ENCODE data around the gene CENPB. TPM values are rescaled to one million over a fixed set of nuclear protein-coding genes. Genes with fewer than 3 reads are reported as not detected.

The CENPB gene
- total RNA-seq, 1 donor: 87.7 TPM

- no peak for DNase-seq (ENCODE audit: low read depth)
- TF ChIP-seq CTCF (IDR thresholded peaks at IDR 0.05; ENCODE audit: insufficient read depth, low read depth, low read length): no peak
- no peak overlapping the region for H3K4me3 ChIP-seq (ENCODE audit: low read depth, low read length)
Measured at GRCh38 chr20:3801299-3801698, 14.8 kb upstream of the CENPB start.

GRCh38 chr20:3800878-3801260 lies 14.3 kb upstream of the CENPB start:
- TF ChIP-seq CTCF (IDR thresholded peaks at IDR 0.05; ENCODE audit: insufficient read depth, low read depth, low read length): no peak
- no peak for DNase-seq (ENCODE audit: low read depth)
- no peak overlapping the region for H3K4me3 ChIP-seq (ENCODE audit: low read depth, low read length)

DNA sequence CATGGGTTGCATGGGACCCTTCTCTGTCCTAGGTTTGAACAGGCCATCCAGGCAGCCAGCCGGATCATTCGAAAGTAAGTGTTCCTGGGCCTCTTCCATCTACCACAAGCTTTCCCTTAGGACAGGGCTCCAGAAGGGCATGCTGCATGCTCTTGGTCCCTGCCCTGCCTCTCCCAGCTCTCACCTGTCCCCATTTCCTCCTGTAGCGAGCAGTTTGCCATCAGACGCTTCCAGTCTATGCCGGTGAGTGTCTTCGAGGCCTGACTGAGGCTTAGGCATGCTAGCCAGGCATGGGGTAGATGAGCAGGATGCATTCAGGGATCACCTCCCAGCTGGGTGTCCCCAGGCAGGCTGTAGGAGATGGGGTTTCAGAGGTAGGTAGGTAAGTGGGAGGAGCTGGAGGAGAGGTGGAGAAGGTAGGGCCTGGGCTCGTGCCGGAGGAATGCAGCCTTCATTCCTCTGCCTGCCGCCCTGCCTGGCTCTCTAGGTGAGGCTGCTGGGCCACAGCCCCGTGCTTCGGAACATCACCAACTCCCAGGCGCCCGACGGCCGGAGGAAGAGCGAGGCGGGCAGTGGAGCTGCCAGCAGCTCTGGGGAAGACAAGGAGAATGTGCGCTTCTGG lies 13.8 kb upstream of the CENPB start:
- H3K4me3 ChIP-seq (ENCODE audit: low read depth, low read length): no peak overlapping the region
- TF ChIP-seq CTCF (IDR thresholded peaks at IDR 0.05; ENCODE audit: insufficient read depth, low read depth, low read length): no peak
- DNase-seq (ENCODE audit: low read depth): no peak

- H3K4me3 ChIP-seq (ENCODE audit: low read depth, low read length): no peak overlapping the region
- TF ChIP-seq CTCF (IDR thresholded peaks at IDR 0.05; ENCODE audit: insufficient read depth, low read depth, low read length): no peak
- no peak for DNase-seq (ENCODE audit: low read depth)
Measured at GRCh38 chr20:3798908-3799248, 12.3 kb upstream of the CENPB start.

- no peak for TF ChIP-seq CTCF (IDR thresholded peaks at IDR 0.05; ENCODE audit: insufficient read depth, low read depth, low read length)
- no peak for DNase-seq (ENCODE audit: low read depth)
- H3K4me3 ChIP-seq (ENCODE audit: low read depth, low read length): peak overlapping the region; percentile 77
Measured at GRCh38 chr20:3798373-3798768, 11.8 kb upstream of the CENPB start.

DNA sequence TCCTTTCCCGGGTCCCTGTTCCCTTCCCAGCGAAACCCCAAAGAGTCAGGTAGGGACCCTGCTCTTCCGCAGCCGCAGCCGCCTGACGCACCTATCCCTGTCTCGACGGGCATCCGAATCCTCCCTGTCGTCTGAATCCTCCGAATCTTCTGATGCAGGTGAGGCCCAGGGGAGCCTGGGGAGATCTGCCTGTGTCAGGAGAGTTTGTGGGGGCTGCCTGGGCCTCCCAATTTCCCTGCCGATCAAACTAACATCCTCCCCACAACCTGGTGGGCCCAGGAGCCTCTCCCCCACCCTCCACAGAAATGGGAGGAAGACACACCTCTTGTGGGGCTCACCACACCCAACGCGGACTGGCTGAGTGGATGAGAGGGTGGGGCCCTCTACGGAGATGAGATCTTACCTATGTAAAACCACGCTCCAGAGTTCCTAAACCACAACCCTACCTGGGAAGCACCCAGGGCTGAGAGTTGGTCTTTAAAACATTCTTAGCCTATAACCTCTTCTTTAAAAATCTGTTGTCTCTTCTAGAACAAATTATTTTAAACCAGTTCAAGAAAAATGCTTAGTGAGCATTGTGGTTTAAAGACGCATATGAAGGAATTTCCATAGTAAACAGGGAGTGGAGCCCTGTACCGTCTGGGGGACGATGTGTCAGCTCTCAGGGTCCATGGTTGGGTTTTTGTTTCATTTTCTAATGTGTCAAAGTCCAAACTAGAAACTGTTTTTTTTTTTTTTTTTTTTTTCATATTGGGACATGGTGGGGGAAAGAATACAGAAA lies 11.2 kb upstream of the CENPB start:
- DNase-seq (ENCODE audit: low read depth): peak; percentile 69
- H3K4me3 ChIP-seq (ENCODE audit: low read depth, low read length): peak overlapping the region; percentile 77
- no peak for TF ChIP-seq CTCF (IDR thresholded peaks at IDR 0.05; ENCODE audit: insufficient read depth, low read depth, low read length)

GRCh38 chr20:3797226-3797545 lies 10.6 kb upstream of the CENPB start:
- peak overlapping the region; percentile 77 for H3K4me3 ChIP-seq (ENCODE audit: low read depth, low read length)
- TF ChIP-seq CTCF (IDR thresholded peaks at IDR 0.05; ENCODE audit: insufficient read depth, low read depth, low read length): no peak
- DNase-seq (ENCODE audit: low read depth): no peak

Measured in fibroblast of villous mesenchyme (primary cell).